Stimulated activated CD8-positive, alpha-beta memory T cell treated with anti-CD3 and anti-CD28 coated beads, Interleukin-15, amount 100 ng/mL, for 1 hour (primary cell): ENCODE results near the gene SPOCK2.

ENCODE experiments used
- DNase-seq: peaks from one replicate; pipeline ENCODE4 v3.0.0-alpha.2; 2020; ENCODE audit warnings: low read depth

The SPOCK2 gene

GRCh38 chr10:72107325-72108003, 19.1 kb upstream of the SPOCK2 start:
- no peak for DNase-seq

GRCh38 chr10:72106896-72107295, 18.5 kb upstream of the SPOCK2 start:
- no peak for DNase-seq

DNA sequence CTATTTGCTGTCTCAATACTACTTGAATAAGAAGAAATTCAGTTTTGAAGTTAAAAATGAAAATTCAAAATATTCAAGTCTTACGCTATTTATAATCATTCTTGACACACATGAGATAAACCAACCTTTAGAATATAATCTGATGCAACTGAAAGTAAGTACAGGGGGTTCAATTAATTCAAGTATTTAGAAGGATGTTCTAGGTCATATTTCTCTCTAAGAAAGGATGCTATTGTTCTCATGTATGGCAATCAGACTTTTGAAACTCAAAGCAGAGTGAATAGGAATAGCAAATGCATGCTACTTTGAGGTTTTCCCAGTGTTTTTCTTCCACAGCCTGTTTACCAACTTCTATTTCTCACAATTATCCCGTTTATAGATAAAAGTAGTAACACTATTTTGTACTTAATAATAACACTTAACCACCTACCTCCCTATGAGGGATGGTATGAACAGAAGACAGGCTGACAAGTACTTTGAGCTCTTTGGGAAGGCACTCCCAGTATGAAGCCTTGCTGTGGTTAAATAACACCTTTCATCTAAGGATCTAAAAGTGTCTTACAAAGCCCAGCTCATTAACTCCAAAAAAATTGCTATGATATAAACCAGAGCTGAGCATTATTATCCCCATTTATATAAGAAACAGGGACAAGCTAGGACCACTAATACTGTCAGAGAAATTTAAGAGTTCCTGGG, 18.0 kb upstream of the SPOCK2 start:
- no peak for DNase-seq

GRCh38 chr10:72105710-72106109, 17.4 kb upstream of the SPOCK2 start:
- no peak for DNase-seq

DNA sequence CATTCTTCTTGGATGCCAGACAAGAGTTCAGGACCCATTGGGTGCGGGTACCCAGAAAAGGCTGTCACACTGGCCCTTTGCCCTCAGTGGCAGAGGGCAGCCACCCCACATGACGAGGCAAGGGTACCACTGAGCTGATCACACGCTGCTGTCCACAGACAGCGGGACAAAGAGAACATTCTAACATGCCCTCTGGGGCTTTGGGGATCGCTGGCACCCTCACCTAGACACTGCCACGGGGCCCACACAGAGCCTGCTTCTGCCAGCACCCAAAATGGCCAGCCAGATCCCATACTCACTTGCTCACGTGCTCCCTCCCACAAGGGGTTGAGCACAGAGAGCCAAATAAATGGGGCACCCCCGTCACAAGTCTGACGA, 16.7 kb upstream of the SPOCK2 start:
- no peak for DNase-seq

DNA sequence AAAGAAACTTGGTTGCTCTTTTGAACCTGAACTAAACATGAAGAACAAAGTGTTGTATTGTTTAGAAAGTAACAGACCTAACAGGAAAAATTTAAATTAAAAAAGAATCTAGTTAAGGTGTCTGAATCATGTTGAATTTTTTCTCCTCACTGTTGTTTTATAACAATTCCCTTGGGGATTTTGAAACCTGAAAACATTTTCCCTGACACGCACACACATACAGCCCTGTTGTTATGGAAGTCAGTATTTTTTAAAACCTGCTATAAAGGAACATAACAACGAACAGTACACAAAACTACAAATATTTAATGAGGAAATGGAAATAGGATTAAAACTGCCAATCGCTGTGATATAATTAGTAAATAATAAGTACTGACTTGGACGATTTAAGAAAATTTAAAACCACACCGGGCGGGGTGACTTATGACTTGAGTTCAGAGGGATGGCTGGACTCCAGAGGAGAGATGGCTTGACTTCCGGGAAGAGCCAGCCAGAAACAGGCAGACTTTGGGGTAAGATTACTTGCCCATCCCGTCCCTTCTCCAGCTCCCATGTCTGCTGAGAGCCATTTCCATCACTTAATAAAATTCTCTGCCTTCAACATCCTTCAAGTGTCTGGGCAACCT, 16.2 kb upstream of the SPOCK2 start:
- no peak for DNase-seq

GRCh38 chr10:72099600-72099921, 11.2 kb upstream of the SPOCK2 start:
- DNase-seq, result no peak

DNA sequence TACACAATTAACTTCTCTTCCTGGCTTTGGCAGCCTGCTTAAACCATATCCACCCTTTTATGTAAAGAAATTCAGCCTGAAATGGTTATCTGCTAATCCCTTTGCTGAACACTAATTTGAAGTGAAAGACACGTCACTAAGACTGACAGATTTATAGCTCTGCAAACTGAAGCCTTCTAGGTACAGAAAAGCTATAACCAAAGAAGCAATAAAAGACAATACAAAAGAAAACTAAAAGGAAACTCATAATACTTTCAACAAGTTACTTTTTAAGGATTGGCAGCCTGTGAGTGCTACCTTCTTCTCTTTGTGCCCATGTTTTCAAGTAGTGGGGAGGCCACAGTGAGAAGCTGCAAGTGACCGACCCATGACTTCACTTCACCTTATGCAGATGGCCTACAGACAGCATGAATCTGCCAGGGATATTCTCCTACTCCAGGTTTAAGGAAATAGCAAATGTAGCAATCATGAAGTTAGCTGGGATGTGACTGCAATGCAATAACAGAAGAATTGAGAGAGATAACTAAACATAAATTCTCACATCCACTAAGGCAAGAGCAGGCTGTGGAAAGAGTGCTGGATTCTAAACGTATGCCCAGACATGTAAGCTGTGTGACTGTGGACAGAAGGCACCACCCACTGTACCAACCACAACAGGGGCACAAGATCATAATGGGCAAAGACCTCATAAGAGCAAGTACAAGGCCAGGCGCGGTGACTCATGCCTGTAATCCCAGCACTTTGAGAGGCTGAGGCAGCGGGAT, 10.7 kb upstream of the SPOCK2 start:
- no peak for DNase-seq

GRCh38 chr10:72098301-72098835, 10.0 kb upstream of the SPOCK2 start:
- no peak for DNase-seq

- DNase-seq, result no peak
Measured at GRCh38 chr10:72097448-72098300, 9.3 kb upstream of the SPOCK2 start.

DNA sequence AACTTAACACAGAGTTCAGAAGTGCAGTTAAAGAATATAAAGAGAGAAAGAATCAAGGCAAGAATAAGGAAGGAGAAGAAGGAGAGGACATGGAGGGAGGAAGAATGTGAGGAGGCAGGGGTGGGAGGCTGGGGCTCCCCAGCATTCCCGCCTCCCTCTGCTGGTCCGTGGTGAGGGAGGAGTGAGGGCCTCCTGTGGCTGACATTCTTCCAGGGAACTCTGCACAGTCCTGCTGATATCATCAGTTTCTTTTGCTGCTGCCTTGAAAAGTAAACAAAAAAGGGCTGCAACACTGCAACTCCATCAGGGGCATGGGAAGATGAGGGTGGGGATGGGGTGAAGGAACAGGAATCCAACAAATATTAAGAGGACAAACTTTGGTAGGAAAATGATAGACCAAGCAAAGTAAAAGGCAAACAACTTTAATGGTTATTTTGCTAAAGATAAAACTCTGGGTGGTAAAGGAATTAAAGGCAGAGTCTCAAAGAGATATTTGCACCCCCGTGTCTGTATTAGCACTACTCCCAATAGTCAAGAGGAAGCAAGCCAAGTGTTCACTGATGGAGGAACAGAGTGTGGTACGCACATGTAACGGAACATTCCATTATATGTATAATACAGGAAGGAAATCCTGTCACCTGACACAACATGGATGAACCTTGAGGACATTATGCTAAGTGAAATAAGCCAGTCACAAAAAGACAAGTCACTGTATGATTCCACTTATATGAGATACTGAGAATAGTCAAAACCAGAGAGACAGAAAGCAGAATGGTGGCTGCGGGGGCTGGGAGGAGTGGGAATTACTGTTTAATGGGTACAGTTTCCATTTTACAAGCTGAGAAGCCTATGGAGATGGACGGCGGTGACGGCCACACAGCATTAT, 8.0 kb upstream of the SPOCK2 start:
- DNase-seq, result no peak

DNA sequence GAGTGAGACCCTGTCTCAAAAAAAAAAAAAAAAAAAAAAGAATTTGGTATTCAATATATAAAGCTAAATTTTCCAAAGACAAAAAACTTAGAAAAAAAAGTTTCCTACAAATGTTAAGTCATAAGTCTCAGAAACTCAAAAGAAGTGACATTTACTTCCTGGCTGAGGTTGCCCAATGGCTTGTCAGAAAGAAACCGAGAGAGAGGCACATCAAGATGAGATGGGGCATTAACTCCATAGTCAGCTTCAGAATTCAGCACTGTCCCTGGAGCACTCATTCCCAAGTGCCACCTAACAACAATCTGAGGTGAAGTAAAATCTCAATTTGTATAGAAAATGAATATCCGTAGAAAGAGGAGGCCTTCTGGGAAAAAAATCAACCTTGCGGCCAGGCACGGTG, 6.8 kb upstream of the SPOCK2 start:
- DNase-seq, result no peak

DNA sequence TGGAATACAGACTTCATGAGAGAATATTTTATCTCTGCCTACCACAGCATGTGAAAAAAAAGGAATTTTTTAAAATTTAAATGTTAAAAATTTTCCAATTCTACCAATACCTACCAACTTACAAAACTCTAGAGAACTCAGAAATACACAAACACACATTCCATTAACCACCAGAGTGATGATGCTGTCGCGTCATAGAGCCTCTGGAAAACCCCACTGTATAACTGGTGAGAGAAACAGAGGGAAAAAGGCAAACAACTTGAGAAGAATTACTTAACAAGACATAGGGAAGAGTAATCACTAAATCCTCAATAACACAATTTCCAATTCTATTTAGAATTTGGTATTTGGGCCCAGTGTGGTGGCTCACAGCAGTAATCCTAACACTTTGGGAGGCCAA, 6.2 kb upstream of the SPOCK2 start:
- no peak for DNase-seq

- DNase-seq, result no peak
Measured at GRCh38 chr10:72093450-72093849, 5.1 kb upstream of the SPOCK2 start.

DNA sequence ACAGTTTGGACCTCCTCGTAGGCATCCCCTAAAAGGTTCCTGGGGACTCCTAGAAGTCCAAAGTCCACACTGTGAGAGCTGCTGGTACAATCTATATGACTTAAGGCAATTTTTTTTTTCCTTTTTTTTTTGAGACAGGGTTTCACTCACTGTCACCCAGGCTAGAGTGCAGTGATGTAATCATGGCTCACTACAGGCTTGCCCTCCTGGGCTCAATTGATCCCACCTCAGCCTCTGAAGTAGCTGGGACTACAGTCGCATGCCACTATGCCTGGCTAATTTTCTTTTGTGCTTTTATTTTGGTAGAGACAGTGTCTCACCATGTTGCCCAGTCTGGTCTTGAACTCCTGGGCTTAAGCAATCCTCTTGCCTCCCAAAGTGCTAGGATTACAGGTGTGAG, 4.6 kb upstream of the SPOCK2 start:
- no peak for DNase-seq

- no peak for DNase-seq
Measured at GRCh38 chr10:72092171-72092924, 4.0 kb upstream of the SPOCK2 start.

DNA sequence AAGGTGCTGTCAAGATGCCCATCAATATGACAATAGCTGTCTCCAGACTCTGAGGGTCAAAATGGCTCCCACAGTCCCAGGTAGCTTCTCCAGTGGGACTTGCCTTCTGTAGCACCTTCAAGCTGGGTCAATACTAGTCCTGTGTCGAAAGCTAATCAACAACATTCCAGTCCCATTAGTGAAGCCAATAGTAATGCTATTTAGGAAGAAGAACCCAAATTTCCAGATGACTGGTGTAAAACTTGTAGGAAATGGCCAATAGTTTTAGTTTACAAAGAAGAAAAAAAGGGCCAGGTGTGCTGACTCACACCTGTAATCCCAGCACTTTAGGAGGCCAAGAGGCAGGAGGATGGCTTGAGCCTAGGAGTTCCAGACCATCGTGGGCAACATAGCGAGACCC, 2.0 kb upstream of the SPOCK2 start:
- DNase-seq, result no peak

DNA sequence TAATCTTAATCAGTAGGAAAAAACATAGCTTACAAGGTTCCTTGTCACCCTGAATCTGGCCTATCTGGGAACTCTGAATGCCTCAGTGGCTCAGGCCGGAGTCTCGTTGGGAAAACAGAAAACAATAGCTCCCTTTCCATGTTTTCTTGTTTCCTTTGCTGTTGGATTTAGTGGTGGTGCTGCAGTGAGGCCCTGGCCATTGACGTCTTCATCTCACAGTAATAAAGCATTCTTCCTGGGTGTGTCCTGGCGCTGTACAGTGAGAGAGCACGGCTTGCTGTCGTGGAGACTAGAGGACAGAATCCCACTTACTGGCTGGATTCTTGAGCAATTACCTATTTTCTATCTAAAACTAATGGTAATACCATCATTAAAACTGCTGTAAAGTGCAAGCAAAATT, 1.3 kb upstream of the SPOCK2 start:
- DNase-seq, result no peak

DNA sequence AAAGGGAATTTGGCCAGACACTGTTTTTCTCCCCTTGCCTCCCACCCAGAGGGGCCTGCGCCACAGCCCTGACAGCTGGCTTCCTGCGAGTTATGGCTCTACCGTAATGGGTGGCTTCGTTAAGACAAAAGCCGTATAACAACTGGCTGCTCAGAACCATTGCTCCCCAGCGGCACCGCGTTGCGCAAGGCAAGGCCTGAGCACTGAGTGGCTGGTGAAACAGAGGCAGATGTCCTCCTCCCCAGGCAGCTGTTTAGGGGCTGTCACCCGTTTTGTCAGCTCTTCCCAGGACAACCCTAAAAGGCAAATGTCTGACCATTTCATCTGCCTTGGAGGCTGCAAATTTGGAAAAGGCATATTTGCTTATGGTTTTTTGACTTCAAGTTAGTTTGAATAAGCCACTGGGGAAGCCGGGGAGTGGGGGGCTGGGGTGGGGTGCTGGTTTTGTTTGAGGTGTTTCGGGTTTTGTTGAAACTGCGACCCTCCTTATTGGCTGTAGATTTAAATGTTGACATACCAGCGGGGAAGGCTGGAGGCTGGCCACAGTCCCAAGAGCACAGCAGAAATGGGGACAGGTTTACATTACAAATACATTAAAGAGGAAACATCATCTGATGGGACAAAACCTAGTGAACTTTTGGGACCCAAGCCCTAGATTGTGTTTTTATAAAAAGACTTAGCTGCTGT, 681 bp upstream of the SPOCK2 start:
- no peak for DNase-seq
